HG02970 (cell line): ENCODE measurements around the gene ACADS.
"Not testable (repeated sequence)": the region's sequence is repeated elsewhere in the genome, so short reads cannot be mapped to it uniquely, and the experiment has no call there.

Experiments used
- ATAC-seq: cut with Tn5 transposase; IDR thresholded peaks from one replicate; pipeline ENCODE4 v1.9.1; 2021; ENCODE audit warnings: mild to moderate bottlenecking, moderate library complexity, moderate number of reproducible peaks; ENCODE audit not compliant: unreplicated experiment, low FRiP score

Gene ACADS

DNA sequence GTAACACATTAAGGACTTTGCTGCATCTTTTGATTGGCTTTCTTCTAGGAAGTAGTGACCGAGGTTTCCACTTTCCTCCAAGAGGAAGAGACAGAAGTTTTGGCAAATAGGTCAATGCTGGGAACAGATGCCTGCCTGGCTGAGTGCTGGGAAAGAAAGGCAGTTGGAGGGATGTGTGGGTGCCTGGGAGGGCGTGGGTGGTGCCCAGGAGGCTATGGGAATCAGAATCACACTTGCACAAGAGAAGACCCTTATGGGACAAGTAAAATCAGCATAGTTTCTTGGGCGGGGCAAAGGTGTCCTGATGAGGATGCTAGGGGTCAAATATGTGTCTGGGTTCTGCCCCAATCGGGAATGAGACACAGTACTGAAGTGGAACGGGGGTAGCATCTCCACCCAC is 906 bp upstream of the ACADS start:
- no peak for ATAC-seq

DNA sequence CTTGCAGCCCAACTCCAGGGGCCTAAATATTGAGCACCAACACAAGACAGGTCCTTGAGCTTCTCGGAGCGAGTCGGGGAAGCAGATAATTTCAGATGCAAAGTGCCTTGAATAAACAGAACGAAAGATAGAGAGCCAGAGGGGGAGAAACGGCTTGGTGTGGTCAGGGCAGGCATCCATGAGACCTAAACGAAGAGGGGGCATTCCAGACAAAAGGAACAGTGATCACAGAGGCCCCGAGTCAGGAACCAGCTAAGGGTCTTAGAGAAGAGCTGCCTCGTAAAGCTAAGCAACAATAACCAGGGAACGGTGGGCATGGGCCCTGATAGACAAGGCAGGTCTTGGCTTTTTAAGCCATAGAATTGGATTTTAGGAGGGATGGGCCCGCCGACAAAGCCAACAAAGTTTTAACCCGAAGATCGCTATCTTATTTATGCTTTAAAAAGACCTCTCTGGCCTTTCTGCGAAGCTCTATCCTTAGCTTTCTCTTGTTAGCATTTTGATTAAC is 421 bp upstream of the ACADS start:
- ATAC-seq = no peak

DNA sequence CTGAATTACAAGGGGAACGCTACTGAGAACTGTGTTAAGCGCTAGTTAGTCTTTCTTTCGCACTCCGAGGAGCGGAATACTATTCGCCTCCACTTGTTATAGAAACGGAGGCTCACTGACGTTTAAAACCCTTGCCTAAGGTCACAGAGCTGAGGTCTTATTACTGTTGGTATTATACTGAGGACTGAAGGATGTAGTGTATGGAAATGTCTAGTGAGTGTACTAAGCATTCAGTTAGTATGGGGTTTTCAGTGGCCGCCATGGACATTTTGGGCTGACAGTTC is 826 bp downstream of the ACADS start:
- no peak for ATAC-seq

DNA sequence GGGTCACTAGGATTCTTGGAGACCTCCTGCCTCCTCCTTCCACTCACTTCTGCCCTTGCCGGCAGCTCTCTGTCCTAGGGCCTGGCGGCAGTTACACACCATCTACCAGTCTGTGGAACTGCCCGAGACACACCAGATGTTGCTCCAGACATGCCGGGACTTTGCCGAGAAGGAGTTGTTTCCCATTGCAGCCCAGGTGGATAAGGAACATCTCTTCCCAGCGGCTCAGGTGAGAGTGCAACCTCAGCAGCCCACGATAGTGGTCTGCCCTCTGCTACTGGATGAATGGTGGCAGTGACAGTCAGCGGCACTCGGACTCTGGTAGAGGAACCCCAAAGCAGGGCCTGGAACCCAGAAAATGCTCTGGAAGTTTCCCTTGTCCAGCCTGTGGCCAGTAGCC is 1.3 kb downstream of the ACADS start:
- no peak for ATAC-seq

DNA sequence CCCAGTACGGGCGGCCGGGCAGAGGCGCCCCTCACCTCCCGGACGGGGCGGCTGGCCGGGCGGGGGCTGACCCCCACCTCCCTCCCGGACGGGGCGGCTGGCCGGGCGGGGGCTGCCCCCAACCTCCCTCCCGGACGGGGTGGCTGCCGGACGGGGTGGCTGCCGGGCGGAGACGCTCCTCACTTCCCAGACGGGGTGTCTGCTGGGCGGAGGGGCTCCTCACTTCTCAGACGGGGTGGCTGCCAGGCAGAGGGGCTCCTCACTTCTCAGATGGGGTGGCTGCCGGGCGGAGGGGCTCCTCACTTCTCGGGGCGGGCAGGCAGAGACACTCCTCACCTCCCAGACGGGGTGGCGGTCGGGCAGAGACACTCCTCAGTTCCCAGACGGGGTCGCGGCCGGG is 6.6 kb downstream of the ACADS start:
- ATAC-seq = not testable (repeated sequence)

DNA sequence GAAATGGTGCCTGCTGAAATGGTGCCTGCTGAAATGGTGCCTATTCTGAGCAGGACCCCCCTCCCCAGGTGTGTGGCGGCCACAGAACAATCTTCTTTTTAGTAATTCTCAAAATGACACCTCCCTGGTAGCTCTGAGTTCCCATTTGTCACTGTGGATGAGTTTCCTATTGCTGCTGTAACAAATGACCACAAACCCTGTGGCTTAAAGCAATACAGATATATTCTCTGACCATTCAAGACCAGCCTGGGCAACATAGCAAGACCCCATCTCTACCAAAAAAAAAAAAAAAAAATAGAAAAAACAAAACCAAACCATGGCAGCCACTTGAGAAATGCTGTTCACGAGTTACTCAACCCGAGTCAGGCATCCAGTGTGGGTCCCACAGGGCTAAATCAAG is 7.9 kb downstream of the ACADS start:
- ATAC-seq = no peak

DNA sequence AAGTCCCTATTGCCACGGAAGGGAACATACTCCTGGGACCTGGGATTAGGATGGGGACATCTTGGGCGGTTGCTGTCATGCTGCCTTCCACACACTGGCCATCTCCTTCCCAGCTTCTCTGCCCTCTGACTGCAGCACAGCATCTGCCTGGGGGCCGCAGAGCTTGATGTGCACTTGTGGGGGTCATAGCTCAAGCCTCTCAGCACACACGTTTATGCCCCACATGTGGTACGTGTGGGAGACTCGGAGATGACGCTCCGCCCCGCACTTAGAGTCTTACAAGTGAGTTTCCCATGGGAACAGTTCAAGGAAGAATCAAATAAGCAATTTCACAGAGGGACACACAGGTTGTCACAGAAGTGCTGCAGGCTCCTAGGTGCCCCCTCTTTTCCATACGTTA is 8.6 kb downstream of the ACADS start:
- no peak for ATAC-seq

DNA sequence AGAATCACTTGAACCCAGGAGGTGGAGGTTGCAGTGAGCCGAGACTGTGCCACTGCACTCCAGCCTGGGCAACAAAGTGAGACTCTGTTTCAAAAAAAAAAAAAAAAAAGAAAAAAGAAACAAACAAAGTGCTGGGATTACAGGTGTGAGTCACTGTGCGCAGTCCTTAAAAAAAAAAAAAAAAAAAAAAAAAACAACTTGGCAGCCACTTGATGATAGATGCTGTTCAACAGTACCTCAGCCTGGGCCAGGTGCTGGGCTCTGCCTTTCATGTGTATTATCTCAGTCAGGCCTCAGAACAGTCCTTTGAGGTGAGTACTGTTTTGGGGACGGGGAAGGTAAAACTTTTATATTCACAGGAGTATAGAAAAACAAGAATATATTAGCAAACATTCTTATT is 9.6 kb downstream of the ACADS start:
- ATAC-seq = no peak

DNA sequence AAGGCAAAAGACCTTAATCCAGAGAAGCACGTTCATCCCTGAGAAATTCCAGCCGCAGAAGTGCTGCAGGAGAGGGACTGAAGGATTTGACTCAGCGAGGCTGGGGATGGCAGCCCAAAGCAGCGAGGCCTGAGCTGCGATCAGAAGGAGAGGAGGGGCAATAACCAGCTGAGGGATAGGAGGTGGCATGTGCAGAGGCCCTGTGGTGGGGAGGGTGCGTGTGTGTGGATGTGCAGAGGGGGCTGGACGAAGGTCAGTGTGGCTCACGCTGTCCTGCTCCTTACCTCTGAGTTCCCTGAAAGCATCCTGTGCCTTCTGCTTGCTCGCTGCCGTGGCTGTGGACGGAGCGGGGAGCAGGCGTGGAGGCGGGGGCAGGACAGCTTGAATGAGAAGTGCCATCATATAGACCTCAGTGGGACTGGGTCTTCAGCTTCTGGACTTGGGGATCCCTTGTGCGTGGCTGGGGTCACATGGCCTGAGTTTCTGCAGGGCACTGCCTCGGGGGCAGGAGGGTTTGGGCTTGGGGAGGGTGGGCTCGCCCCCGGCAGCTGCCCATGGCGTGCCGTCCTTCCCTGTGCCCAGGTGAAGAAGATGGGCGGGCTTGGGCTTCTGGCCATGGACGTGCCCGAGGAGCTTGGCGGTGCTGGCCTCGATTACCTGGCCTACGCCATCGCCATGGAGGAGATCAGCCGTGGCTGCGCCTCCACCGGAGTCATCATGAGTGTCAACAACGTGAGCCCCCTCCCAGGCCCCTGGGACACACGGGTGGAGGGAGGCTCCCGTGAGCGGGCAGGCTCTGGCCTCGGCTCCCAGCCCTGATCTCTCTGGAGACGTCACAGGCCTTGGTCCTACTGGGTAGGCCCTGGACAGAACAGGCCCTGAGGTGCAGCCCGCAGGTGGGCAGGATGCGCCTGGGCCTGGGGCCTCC is 11.0 kb downstream of the ACADS start:
- ATAC-seq = no peak

DNA sequence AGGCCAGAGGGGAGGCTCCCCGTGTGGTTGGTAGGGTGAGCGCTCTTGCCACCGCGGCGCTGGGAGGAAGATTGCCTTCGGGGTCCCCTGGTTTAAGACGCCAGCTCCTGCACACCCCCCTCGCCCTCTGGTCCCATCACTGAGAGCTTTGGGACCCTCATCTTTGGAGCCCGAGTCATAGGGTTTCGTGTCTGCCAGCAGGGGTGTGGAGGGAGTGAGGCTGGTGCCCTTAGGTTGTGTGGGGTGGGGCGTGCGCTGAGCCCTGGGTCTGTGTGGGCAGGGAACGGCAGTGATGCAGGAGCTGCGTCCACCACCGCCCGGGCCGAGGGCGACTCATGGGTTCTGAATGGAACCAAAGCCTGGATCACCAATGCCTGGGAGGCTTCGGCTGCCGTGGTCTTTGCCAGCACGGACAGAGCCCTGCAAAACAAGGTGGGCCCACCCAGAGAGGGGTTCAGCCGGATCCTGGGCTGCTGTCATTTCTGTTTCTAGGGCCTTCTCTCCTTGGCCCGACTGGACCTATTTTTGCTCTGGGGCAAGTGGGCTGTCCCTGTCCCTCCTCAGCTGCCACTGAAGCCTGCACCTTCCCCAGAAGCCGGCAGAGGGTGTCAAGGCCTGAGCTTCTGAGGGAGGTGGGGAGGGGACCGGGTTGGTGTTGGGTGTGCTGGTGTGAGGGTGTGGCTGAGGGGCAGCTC is 12.1 kb downstream of the ACADS start:
- ATAC-seq = no peak

DNA sequence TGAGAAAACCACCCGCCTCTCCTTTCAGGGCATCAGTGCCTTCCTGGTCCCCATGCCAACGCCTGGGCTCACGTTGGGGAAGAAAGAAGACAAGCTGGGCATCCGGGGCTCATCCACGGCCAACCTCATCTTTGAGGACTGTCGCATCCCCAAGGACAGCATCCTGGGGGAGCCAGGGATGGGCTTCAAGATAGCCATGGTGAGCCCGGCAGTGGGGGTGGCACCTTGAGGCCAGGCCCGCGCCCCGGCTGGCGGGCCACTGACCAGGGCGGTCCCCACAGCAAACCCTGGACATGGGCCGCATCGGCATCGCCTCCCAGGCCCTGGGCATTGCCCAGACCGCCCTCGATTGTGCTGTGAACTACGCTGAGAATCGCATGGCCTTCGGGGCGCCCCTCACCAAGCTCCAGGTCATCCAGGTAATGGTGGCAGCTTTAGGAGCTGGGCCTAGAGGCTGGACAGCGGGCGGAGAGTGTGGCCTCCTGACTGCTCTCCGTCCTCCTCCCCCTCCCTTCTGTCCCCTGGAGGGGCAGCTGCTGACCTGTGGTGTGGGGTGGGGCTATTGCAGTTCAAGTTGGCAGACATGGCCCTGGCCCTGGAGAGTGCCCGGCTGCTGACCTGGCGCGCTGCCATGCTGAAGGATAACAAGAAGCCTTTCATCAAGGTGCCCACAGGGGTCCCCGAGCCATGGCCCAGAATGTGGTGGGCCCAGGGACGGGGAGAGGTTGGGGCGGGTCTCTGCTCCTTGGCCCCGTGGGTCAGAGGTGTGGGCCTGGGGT is 12.8 kb downstream of the ACADS start:
- no peak for ATAC-seq

DNA sequence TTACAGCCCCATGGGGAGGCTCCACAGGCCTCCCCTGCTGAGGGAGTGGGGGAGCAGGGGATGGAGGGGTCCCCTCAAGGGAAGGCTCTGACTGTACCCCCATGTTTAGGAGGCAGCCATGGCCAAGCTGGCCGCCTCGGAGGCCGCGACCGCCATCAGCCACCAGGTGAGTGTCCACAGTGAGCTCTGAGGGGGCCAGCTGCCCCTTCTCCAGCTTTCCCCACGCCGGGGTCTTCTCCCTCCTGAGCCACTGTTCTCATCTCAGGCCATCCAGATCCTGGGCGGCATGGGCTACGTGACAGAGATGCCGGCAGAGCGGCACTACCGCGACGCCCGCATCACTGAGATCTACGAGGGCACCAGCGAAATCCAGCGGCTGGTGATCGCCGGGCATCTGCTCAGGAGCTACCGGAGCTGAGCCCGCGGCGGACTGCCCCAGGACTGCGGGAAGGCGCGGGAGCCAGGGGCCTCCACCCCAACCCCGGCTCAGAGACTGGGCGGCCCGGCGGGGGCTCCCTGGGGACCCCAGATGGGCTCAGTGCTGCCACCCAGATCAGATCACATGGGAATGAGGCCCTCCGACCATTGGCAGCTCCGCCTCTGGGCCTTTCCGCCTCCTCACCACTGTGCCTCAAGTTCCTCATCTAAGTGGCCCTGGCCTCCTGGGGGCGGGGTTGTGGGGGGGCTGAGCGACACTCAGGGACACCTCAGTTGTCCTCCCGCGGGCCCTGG is 13.6 kb downstream of the ACADS start:
- no peak for ATAC-seq

DNA sequence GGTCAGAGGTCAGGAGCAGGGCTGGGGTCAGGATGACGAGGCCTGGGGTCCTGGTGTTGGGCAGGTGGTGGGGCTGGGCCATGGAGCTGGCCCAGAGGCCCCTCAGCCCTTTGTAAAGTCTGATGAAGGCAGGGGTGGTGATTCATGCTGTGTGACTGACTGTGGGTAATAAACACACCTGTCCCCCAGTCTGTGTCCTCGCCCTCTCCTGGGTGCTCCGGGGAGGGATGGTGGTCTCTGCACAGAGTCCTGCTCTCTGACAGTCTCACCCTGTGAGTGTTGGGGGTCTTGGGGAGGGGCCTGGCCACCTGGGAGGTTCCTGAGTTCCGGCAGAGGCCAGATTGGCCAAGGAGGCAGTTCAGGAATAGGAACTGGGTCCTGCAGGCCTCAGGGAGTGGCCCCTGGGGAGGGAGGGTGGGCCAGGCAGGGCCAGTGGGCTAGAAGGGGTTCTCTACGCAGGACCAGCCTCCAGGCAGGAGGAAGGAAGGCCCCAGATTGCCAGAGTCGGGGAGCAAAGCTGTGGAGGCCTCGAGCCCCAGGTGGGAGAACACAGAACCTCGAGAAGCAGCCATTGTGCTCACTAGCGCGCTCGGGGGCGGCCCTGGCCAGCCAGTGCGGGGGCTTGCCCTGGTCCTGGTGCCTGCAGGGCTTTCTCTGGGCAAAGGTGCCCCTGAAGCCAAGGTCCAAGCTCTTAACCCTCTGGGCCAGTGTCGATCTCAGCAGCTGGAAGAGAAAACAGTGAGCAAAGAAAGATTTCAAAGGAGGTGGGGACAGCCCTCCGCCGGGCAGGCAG is 14.4 kb downstream of the ACADS start:
- no peak for ATAC-seq

DNA sequence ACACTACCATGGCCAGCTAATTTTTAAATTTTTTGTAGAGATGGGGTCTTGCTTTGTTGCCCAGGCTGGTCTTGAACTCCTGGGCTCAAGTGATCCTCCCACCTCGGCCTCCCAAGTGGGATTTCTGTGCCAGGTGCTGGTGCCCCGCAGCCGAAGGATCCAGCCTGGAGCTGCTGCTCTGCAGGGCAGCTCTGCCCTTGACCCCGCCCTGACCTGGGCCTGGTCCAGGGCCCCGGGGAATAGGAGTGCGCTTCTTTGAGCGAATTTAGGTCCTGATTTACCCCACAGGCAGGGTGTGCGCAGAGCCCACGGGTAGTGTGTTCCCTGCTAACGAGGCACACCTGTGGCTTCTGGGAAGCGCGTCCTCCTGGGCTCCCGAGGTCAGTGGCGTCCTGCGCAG is 15.2 kb downstream of the ACADS start:
- no peak for ATAC-seq

DNA sequence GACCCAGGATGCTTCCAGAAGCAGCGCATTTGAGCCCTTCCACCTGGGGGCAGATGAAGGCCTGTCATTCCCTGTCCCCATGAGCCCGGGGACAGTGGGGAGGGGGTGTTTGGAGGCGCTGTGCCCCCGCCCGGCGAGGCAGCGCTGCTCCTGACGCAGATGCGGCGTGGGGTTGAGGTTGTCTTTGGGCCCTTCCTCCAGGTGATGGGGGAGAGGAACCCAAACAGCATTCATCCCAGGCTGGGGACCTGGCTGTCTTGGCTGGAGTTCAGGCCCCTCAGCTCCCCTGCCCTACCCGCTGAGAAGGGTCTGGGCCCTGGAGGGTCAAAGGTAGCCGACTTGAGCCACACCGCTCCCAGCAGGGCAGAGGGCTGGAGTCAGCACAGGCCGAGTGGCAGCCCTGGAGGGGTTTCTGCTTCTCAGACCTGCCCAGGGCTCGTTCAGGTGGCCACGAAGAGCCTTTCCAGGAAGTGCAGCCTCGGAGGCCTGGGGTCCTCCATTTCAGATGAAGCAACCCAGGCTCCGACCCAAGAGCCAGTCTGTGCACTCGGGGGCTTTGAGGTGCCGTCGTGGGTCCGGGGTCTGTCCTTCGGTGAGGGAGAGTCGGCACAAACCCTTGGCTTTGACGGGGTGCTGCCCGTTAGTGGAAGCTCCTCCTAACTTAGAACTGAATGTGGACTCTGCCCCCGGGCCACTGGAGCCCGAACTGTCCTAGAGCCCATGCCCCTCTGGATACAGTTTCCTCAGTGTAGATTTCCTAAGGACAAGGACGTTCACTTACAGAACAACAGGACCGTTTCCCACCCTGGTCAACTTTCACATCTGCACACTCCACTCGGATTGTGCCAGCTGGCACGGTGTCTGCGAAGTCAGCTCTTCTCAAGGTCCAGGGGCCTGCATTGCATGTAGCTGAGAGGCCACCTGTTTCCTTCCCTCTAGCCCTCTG is 16.1 kb downstream of the ACADS start:
- no peak for ATAC-seq

DNA sequence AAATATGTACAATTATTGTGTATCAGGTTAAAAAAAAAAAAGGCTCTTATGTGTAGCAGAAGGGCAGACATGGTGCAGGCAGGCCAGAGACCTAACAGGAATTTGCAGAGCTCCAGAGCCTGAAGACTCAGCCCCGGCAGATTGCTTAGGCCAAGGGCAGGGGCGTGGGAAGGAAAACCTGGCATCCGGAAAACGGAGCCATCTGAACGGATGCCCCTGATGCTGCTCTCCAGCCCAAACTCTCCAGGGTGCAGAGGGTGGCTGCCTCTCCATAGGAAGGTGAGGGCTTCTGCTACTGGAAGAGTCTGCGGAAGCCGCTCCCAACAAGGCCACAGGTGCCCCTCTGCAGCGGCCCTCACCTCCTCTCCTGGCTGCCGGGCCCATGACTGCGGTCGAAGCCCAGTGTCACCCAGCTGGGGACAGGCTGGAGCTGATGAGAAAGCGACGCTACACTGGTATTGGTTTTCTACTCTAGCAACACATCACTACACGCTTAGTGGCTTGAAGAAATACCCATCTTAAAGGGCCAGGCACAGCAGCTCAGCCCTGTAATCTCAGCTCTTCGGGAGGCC is 19.4 kb downstream of the ACADS start:
- no peak for ATAC-seq

DNA sequence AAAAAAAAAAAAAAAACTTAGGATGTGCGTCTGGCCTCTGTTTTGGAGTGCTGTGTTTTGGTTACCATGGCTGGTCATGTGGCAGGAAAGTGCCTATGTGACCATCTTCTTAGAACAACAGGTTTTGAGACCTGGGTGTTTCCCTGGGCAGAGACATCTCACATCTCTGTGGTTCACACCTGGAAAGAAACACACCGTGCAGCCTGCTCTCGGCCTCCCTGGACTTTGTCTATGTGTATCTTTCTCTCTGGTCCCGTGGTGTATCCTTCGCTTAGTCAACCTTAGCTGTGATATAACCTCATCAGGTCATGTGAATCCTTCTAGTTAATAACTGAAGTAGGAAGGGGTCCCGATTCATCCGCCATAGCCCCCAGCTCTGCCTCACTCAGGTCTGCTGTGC is 22.6 kb downstream of the ACADS start:
- no peak for ATAC-seq

DNA sequence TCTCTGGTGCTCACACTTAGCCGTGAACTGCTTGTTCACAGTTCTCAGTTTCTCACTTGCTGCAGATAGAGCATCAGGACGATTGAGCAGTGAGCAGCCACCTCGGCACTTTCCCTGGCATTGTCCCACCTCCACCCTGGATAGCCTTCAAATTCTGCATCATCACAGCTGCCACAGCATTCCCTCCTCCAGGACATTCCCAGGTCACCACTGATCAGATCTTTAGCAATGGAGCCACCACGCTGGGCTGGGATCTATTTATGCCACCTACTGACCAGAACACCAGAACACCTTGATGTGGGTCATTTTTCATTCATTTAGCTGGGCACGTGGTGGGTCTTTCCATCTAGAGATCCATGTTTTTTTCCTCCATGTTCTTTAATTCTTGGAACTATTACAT is 23.6 kb downstream of the ACADS start:
- no peak for ATAC-seq
